NK-92 treated with Interleukin-12 subunit alpha and Interleukin-12 subunit beta, amount 100 ng/mL, for 24 hours (cell line): ENCODE measurements around the gene CCND2.

Source experiments
- DNase-seq: peaks from one replicate; lab custom pipeline; 2025; lab: John Stamatoyannopoulos, UW

Gene CCND2

GRCh38 chr12:4289998-4290790 lies 16.6 kb downstream of the CCND2 start:
- DNase-seq = no peak

GRCh38 chr12:4292341-4293073 lies 18.9 kb downstream of the CCND2 start:
- DNase-seq = no peak

DNA sequence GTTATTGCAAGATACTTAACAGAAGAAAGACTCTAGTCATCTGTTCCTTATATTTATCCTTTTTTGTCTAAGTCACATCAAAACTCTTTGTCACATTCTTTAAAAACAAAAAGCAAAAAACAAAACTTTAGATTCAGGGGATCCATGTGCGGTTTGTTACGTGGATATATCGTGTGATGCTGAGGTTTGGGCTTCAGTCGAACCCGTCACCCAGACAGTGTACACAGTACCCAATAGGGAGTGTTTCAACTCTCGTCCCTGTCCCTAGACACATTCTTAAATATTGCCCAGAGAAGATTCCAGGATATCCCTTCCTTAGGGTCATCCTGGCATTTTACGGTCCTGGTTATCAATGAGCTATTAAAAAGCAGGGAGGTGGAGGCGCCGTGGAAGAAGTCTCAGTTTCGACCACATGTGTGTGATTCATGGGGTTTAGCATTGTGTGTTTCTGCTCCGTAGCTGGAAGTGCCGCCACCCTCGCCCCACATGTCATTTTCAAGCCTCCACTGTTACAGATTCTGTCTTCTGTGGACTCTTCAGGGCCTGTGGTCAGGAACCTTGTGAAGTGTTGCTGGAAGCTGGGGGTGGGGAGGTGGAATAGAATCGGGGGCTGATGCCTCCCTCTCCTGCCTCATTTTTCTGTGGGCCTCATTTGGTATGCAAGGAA lies 19.9 kb downstream of the CCND2 start:
- DNase-seq = no peak

- DNase-seq = no peak
Observed at GRCh38 chr12:4293966-4294505, 20.5 kb downstream of the CCND2 start.

- no peak for DNase-seq
Observed at GRCh38 chr12:4296751-4297150, 23.2 kb downstream of the CCND2 start.

- no peak for DNase-seq
Observed at GRCh38 chr12:4297617-4298016, 24.1 kb downstream of the CCND2 start.

DNA sequence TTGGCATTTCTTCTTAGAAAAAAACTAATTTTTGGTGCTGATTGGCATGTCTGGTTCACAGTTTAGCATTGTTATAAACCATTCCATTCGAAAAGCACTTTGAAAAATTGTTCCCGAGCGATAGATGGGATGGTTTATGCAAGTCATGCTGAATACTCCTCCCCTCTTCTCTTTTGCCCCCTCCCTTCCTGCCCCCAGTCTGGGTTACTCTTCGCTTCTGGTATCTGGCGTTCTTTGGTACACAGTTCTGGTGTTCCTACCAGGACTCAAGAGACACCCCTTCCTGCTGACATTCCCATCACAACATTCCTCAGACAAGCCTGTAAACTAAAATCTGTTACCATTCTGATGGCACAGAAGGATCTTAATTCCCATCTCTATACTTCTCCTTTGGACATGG lies 27.3 kb downstream of the CCND2 start:
- no peak for DNase-seq

- no peak for DNase-seq
Observed at GRCh38 chr12:4301932-4302501, 28.5 kb downstream of the CCND2 start.

- no peak for DNase-seq
Observed at GRCh38 chr12:4302881-4303280, 29.3 kb downstream of the CCND2 start.

- DNase-seq = no peak
Observed at GRCh38 chr12:4303750-4304149, 30.2 kb downstream of the CCND2 start.

DNA sequence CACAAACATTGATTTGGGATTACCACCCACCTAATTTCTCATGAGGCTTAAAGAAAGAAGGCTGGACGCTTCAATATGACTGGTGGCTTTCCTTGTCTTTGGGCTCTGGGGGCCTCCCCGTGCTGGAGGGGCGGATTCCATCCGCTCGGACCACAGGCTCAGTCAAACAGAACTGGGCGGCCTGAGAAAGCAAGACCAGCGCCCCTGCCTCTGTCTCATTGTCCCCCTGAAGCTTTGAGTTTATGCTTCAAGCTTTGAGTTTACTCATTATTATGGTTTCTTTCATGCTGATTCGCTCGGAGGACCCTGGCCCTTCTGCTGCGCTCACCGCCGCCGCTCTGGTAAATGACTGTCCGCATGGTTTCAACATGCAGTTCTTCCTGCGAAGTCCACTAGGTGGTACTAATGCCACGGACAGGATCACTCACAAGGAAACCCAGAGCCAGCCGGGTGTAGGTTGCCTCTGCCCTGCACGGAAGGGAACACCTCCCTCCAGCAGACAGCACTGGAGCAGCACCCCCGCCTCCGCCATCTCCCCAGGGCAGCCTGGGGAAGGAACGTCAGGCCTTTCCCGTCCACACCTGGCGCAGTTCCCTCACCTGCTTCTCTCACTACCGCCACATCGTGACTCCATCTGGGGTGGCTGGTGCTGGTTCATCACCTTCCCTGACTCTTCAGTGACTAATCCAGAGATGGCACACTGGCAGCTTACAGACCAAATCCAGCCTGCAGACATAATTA lies 34.2 kb downstream of the CCND2 start:
- no peak for DNase-seq

GRCh38 chr12:4308334-4308950 lies 34.9 kb downstream of the CCND2 start:
- DNase-seq = no peak

GRCh38 chr12:4311776-4312175 lies 38.2 kb downstream of the CCND2 start:
- no peak for DNase-seq

- no peak for DNase-seq
Observed at GRCh38 chr12:4312251-4312650, 38.7 kb downstream of the CCND2 start.

DNA sequence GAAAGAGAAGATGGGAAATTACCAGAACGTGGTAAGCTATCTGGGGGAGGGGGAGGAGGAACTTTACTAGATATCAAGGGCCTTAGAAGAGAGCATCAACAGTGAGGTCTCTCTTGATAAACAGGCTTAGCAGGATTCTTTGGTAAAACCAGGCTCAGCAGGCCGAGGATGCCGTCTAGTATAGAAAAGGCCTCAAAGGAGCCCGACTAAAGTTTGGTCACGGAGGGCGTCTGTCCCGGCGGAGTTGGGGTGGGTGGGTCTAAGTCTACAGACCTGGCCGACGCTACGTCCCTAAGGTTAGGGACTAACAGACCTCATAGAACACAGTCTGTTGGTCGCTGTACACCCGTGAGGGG lies 46.9 kb downstream of the CCND2 start:
- peak; percentile 31 for DNase-seq

GRCh38 chr12:4320853-4321701 lies 47.5 kb downstream of the CCND2 start, which contains the start of gene TIGAR:
TIGAR (plus strand) TSS chr12:4321213; CDS start chr12:4321272, 59 bp downstream.
- peak; percentile 66 for DNase-seq

DNA sequence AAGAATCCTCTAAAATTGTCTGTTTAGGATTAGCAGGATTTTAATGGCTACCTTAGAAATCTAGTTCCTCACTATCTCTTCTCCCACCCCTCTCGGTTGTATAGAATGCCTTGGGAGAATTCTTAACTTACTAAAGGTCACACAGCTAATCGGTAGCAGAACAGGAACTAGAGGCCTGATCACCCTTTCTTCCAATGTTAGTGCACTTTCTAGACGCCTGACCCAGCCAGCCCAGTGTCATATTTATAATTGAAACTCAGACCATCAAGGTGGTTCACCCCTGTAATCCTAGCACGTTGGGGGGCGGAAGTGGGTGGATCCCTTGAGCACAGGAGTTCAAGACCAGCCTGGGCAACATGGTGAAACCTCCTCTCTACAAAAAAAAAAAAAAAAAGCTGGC lies 49.2 kb downstream of the CCND2 start:
- no peak for DNase-seq
